H7 (cell line): ENCODE measurements around the gene SLC25A52. TPM values are rescaled to one million over a fixed set of nuclear protein-coding genes. Genes with fewer than 3 reads are reported as not detected.
A peak's percentile ranks its signal among the peaks of the same experiment; 100 is the strongest.
"Not testable (repeated sequence)": the region's sequence is repeated elsewhere in the genome, so short reads cannot be mapped to it uniquely, and the experiment has no call there.

Experiments used
- DNase-seq: peaks from one replicate; pipeline ENCODE4 v3.0.0; 2012
- H3K27me3 ChIP-seq: 2 replicates; pipeline ENCODE4 v1.6.0; 2011; ENCODE audit warnings: mild to moderate bottlenecking, low read length; ENCODE audit not compliant: control insufficient read depth, insufficient read depth
- H3K36me3 ChIP-seq: replicated peaks from 2 replicates; pipeline ENCODE4 v1.5.1; 2011; ENCODE audit warnings: low read length; ENCODE audit not compliant: control insufficient read depth, insufficient read depth
- H3K4me3 ChIP-seq: 2 replicates; pipeline ENCODE4 v1.5.1; 2011; ENCODE audit warnings: low read depth, mild to moderate bottlenecking, control low read depth, low read length, moderate library complexity; ENCODE audit not compliant: insufficient read depth
- total RNA-seq: library from RNA; depleted of rRNA; stranded (reverse); fragments of >200 nt; shearing (Covaris generic); gene quantifications from 2 replicates; pipeline ENCODE4 v1.2.3, GENCODE V29; 2014

Gene SLC25A52
- total RNA-seq, 1 experiment from 2014 or later = not detected

DNA sequence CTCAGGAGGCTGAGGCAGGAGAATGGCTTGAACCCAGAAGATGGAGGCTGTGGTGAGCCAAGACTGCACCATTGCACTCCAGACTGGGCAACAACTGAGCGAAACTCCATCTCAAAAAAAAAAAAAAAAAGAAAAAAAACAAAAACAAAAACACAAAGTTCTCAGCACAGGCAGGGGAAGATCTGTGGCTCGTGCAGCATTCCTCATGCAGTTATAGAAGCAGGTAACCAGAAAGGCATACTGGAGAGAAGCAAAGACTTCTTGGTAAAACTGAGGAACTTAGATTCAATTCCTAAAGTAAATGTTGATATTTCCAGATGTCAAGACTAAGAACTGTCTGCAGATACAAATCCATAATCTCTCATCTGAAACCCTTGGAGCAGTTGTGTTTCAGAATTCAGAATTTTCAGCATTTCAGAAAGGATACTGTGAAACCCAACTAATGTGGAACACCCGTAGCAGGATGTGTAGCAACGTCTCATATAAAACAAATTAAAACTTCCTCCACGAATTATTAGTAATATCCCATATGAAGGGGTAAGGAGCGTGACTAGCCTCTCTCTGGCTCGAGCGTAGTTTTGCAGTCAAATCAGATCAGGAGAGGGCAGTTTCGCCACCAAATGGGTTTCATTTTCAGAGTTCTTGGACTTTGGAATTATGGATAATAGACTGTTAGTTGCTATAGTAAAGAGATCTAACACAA, 13.2 kb upstream of the SLC25A52 start:
- H3K27me3 ChIP-seq = no peaks in the 10 kb centered on the region
- no peak for DNase-seq
- H3K36me3 ChIP-seq = no peaks in the 10 kb centered on the region
- H3K4me3 ChIP-seq = no peak overlapping the region

DNA sequence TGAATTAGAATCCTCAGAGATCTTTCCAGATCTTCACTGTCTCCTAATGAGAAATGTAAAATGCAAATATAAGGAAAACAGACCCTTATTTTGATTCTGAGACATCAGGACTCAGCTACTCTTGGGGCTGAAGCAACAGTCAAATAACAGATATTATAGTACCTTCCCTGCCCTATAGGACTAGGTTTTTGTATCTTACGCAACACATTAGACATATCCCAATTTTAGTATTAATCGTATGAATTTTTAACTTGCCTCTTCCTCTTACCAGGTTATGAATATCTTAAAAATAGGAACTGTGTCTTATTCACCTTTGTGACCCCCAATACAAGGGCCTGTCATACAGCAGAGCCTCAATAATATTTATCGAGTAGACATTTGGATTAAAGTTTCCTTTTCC, 12.0 kb upstream of the SLC25A52 start:
- H3K4me3 ChIP-seq = no peak overlapping the region
- H3K36me3 ChIP-seq = no peaks in the 10 kb centered on the region
- no peak for DNase-seq
- no peaks in the 10 kb centered on the region for H3K27me3 ChIP-seq

DNA sequence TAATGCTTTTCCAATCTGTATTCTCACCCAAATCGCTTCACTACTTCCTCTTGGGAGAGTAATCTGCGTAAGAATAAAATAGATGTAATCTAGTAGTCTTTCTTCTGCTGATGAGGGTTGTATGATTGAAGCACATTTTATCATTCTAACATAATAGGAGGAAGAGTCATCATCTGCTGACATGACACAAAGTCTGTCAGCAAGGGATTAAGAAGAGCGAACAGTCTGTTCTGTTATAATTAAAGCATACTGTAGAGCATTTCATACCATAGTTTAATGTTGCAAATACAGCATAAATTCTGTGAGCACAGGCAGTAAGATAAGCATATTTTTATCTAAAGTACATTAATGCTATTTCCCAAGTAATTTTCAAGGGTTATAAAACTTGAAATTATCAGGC, 10.4 kb downstream of the SLC25A52 start:
- Histone ChIP-seq H3K36me3 (no peaks in the 10 kb centered on the region), H3K27me3 (no peaks in the 10 kb centered on the region), H3K4me3 (no peak overlapping the region)
- no peak for DNase-seq

DNA sequence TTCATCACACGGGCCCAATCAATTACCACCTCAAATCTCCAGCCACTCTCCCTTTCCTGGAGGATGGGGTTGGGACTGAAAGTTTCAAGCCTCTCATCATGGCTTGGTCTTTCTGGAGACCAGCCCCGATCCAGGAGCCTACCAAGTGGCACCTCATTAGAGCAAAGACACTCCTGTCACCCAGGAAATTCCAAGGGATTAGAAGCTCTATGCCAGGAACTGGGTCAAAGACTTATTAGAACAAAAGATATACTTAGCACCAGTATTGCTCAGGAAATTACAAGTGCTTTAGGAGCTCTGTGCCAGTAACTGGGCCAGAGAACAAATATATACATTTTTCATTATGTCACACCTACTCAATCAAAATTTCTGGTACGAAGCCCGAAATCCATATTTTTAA, 14.3 kb downstream of the SLC25A52 start:
- no peak overlapping the region for H3K4me3 ChIP-seq
- no peaks in the 10 kb centered on the region for H3K27me3 ChIP-seq
- DNase-seq = no peak
- no peaks in the 10 kb centered on the region for H3K36me3 ChIP-seq

DNA sequence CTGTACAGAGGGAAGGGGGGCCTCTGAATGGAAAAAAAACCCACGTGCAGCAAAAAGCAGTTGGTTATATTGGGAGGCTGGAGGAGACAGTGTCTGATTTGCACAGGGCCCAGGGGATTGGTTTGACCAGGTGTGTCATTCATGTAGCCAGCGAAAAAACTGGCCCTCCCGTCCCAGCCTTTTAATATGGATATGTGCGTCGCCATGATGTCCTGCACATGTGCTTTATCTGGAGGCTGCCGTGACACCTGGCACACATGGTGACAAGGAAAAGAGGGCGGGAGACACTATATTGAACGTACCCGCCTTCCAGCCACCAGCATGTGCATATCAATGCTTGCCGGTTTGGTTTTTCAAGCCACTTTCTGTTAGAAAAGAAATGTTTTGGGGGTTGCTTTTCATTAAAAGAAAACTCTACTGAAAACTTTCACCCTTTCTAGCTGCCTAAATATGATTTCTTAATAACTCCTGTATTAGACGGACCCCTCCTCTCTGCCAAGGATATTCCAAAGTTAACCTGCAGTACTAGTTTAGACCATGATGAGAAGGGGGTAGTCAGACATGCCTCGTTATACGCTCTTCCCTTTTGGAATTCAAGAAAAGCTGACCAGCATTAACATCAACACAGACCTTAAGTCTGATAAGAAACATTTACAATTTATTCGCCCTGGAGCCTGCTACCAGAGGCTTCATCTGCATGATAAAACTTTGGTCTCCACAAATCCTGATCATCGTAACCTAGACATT, 16.2 kb downstream of the SLC25A52 start:
- Histone ChIP-seq H3K36me3 (no peaks in the 10 kb centered on the region), H3K27me3 (no peaks in the 10 kb centered on the region), H3K4me3 (no peak overlapping the region)
- DNase-seq = no peak

DNA sequence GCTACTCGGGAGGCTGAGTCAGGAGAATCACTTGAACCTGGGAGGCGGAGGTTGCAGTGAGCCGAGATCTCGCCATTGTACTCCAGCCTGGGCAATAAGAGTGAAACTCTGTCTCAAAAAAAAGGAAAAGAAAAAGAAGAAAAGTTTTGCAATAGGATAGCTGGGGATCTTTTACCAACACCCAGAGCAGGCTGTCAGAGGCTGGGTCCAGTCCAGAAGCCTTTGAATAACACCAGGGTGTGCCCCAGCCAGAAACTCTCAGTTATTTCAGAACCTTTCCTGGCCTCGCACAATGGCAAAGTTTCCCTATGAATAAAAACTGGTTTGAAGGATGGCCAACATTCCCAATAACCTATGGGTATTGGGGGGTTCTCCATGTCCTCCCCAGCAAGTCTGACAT, 17.1 kb downstream of the SLC25A52 start:
- not testable (repeated sequence) for DNase-seq, H3K4me3 ChIP-seq, H3K27me3 ChIP-seq, H3K36me3 ChIP-seq

DNA sequence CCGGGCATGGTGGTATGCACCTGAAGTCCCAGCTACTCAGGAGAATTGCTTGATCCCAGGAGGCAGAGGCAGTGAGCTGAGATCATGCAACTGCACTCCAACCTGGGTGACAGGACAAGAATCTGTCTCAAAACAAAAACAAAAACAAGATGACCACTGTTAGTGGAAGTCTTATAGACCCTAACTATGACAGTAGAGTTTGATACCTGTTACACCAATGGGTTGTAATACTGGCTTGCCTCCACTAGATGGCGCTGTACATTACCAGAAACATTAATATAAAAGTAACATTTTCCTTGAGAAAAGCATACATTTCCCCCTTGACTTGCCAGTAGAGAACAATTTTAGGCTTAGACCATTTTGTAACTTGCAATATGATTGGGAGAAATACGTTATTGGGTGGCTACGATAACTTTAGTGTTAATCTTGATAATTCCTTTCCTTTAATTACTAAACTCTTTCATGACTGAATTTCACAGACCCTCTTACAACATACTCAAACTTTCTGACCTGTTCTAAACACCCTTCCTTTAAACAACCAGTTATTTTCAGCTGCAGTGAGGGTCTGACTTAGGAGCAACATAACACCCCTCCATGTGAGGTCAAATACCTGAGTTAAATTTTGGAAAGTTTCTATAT, 19.5 kb downstream of the SLC25A52 start:
- DNase-seq = no peak
- Histone ChIP-seq H3K36me3 (no peaks in the 10 kb centered on the region), H3K4me3 (no peak overlapping the region), H3K27me3 (no peaks in the 10 kb centered on the region)

DNA sequence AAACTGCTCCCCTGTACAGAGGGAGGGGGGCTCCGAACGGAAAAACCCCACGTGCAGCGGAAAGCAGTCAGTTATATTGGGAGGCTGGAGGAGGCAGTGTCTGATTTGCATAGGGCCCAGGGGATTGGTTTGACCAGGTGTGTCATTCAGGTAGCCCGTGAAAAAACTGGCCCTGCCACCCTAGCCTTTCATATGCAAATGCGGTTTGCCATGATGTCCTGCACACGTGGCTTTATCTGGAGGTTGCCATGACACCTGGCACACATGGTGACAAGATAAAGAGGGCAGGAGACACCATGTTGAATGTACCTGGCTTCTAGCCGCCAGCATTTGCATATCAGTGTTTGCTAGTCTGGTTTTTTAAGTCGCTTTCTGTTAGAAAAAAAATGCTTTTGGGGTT, 20.5 kb downstream of the SLC25A52 start:
- H3K4me3 ChIP-seq = no peak overlapping the region
- no peaks in the 10 kb centered on the region for H3K27me3 ChIP-seq
- no peaks in the 10 kb centered on the region for H3K36me3 ChIP-seq
- no peak for DNase-seq

DNA sequence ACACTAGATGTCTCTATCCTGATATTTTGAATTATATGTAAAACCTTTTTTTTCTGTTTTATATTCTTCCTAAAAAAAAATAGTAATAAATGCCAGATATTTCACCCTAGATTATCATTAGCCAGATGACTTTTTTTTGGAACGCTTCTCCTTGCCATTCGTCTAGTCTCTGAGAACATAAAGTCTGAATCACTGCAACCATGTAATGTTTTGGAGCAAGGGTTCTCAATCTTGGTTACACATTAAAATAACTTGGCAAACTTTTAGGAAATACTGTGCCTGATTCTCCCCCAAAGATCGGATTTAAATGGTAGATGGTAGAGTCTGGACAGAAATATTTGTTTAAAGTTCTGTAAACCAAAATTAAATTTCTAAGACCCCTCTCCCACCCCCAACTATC, 21.0 kb downstream of the SLC25A52 start:
- Histone ChIP-seq H3K4me3 (no peak overlapping the region), H3K36me3 (no peaks in the 10 kb centered on the region), H3K27me3 (no peaks in the 10 kb centered on the region)
- no peak for DNase-seq

DNA sequence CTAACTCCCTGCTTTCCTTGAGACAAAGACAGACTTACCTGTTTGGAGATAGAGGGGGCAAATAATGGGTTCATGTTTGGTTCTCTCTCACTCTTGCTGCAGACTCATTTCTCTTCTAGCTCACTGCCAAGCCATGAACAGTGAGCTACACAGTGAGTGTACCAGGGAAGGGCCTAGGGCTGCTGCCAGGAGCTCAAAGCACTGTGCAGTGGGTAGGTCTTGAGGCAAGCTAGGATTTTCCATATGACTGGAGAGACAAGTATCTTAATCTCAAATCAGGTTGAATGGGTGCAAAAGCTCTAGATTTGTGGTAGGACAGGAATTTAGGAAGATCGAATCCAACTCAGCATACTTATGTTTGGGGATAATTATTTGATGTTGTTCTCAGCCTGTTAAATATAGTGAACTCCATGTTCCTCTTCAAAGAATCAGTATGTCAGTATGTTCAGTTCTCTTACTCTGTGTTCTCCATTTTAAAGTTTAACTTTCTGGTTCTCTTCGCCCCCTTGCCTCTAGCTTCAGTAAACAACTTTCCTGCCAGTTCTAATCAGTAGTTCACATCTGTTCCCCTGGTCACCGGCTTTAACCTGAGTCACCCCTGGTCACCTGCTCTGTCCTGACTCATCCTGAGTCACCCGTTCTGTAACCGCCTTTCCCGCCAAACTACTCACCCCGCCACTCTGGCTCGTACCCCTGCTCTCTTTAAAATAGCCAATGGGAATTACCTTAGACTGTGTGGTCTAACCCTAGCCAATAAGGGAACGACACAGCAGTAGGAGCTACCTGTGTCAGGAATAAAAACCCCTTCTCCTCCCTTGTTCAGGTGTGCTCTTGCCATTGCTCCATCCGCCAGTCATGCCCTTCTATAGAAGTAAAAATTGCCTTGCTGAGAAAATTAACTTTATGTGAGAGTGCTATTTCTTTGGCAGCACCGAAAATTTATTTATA, 21.9 kb downstream of the SLC25A52 start:
- no peak for DNase-seq
- H3K4me3 ChIP-seq = no peak overlapping the region
- H3K36me3 ChIP-seq = no peaks in the 10 kb centered on the region
- H3K27me3 ChIP-seq = no peaks in the 10 kb centered on the region

DNA sequence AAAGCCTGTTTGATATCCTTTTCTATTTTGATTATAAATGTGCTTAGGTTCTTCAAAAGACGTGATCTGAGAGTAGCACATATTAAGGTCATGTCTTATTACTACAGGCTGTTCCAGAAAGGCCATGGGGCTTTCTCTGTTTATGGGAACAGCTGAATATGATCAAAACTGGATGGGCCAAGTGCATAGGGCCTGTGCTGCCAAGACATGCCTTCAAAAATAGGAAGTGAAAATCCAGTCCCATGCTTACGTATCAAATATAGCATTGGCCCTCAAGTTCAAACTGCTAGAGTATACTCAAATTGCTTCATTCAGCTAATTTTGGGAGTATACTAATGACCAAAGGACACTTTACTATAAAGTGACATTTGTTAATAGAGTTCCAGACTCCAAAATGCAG, 24.1 kb downstream of the SLC25A52 start:
- no peaks in the 10 kb centered on the region for H3K27me3 ChIP-seq
- no peak for DNase-seq
- no peak overlapping the region for H3K4me3 ChIP-seq
- H3K36me3 ChIP-seq = no peaks in the 10 kb centered on the region

DNA sequence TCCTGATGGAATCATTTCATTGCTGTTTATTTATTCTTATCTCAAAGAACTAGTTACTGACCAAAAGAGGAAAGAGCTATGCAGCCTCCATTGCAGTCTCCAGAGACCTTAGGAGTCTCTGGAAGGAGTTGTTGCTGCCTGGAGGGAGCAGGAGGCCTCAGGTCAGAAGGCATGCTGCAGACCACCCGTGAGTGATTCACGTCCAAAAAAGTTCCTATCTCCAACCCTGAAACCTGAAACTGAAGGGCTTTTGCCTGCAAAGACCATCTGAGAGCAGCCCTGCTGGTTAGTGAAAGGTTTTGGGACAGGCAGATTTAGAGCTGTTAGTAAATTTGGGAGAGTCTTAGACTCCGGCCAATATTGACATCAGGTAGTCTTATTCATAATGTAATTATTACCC, 29.1 kb downstream of the SLC25A52 start:
- H3K4me3 ChIP-seq = no peak overlapping the region
- DNase-seq = no peak

DNA sequence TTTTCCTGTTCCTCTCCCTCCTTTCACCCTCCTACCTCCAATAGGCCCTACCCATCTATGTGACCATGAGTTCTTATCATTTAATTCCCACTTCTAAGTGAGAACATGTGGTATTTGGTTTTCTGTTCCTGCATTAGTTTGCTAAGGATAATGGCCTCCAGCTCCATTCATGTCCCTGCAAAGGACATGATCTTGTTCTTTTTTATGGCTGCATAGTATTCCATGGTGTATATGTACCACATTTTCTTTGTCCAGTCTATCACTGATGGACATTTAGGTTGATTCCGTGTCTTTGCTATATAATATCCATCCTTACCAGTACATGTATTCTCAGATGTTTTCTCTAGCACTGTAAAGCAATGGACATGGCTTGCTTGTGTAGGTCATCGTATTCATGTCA, 31.5 kb downstream of the SLC25A52 start:
- DNase-seq, H3K4me3 ChIP-seq, H3K27me3 ChIP-seq, H3K36me3 ChIP-seq: not testable (repeated sequence)

More for the DNA sequence above, 29.1 kb downstream of the SLC25A52 start:
- Histone ChIP-seq H3K27me3 (no peaks in the 10 kb centered on the region), H3K36me3 (no peaks in the 10 kb centered on the region)

DNA sequence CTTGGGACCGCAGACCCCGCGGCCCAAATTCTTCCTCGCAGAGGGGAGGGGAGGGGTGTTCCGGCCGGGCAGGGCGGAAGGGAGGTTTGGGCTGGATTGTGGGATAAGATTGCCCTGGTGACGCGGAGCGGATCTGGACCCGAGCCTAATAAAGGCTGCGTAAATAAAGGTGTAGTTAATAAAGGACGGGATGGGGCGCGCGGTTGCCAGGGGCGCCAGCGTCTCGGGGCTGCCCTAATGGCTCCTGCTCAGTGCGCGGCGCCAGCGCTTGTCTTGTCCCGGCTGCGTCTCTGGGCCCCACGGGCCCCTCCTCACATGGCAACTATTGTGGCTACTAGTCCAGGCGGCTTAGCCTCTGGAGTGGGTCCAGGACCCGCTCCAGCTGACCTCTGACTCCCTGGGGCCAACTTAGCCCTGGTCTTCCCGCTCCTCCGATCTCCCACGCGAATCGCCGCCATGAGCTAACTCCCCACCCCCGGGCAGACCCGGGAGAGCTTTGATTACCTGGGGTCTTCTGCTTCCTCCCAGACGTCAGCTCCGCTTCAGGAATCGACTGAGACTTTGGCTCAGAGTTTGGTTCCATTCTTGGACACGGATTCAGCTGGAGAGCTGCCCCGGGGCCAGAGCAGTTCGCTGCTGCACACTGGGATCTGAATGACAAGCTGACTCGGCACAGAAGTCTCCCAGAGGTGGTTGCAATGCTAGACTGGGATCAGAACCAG, 36.5 kb downstream of the SLC25A52 start:
- Histone ChIP-seq H3K4me3 (no peak overlapping the region), H3K36me3 (no peaks in the 10 kb centered on the region), H3K27me3 (no peaks in the 10 kb centered on the region)
- peak; percentile 25 for DNase-seq
